ENCODE results near the gene KRI1. TPM values are rescaled to one million over a fixed set of nuclear protein-coding genes. Genes with fewer than 3 reads are reported as not detected.

Gene KRI1
- total and polyA plus RNA-seq, 2 donors (not counting 1 experiment from before 2014, with no cell fraction given) = 8.6 to 9.4 TPM

DNA sequence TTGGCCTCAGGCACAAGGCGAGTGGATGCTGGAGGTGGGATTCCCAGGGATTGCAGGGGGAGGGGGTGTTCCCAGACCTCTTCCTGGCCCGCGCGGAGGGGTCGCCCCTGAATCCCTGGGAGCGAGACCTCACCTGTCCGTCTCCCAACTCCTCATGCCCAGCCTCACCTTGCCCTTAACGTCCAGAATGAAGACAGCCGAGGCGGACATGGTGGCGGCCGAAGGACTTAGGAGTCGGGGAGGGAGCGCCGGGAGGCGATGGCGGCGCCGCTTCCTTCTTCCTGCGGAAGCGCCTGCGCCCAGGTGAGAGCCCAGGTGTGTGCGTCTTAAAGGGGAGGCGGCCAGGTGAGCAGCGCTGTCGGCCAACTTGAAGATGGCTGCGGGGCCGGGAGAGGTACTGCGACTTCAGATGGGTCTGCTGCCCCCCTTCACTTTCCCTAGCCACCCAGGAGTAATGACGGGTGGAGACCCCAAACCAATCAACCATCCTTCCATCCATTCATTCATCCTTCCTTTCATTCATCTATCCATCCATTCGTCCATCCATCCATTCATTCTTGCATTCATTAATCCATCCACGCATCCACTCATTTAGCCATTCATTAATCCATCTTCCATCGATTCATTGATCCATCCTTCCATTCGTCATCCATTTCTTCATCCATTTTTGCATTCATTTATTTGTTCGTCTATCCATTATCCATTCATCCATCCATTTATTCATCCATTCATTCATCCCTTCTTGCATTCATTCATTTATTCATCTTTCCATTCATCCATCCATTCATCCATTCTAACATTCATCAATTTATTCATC lies 21.4 kb upstream of the KRI1 start, which contains the start of gene AP1M2:
Gene AP1M2, minus strand, starts transcription at position 291 of the 817 bp plus-strand sequence. Its CDS starts 81 bp downstream, at position 210.
- Histone ChIP-seq H3K79me2 (ENCODE audit: control insufficient read depth, insufficient read depth, low read length) (no peaks in the 10 kb centered on the region), H3K27ac (ENCODE audit: insufficient read depth, low read length) (no peak within 1 kb of the TSS), H2AFZ (ENCODE audit: low read length) (no peak within 1 kb of the TSS), H3K9ac (ENCODE audit: insufficient read depth, low read length) (no peak within 1 kb of the TSS), H3K36me3 (ENCODE audit: control insufficient read depth, insufficient read depth, low read length) (no peaks in the 10 kb centered on the region), H3K27me3 (ENCODE audit: control insufficient read depth, insufficient read depth, low read length) (peaks cover 15% of the 10 kb centered on the region), H3K4me2 (ENCODE audit: extremely low read depth, insufficient read depth, low read length) (no peak within 1 kb of the TSS), H4K20me1 (ENCODE audit: control insufficient read depth, extremely low read depth, insufficient read depth, low read length) (no peaks in the 10 kb centered on the region), H3K4me1 (ENCODE audit: control insufficient read depth, extremely low read depth, insufficient read depth, low read length) (no peaks in the 10 kb centered on the region), H3K9me3 (ENCODE audit: control insufficient read depth, insufficient read depth, low read depth, low read length) (no peaks in the 10 kb centered on the region), H3K4me3 (replicated peaks in 1 of 4; ENCODE audit: control extremely low read depth in 1 of 4, insufficient read depth in 1 of 4, low read depth in 3 of 4, low read length in 4 of 4) (no peak within 1 kb of the TSS)
- no peak for DNase-seq (ENCODE audit: low read depth in 2 of 2)
- TF ChIP-seq EZH2 (IDR thresholded peaks at IDR 0.05; ENCODE audit: low read length, missing control alignments) (peak; percentile 64), CTCF (conservative IDR thresholded peaks at IDR 0.05 in 1 of 2, IDR thresholded peaks at IDR 0.05 in 1 of 2; ENCODE audit: low read depth in 1 of 2, low read length in 2 of 2) (no peak)

GRCh38 chr19:10586396-10586795 lies 20.6 kb upstream of the KRI1 start:
- H3K79me2 ChIP-seq (ENCODE audit: control insufficient read depth, insufficient read depth, low read length) = no peaks in the 10 kb centered on the region
- H3K9me3 ChIP-seq (ENCODE audit: control insufficient read depth, insufficient read depth, low read depth, low read length) = no peaks in the 10 kb centered on the region
- no peak overlapping the region for H3K27ac ChIP-seq (ENCODE audit: insufficient read depth, low read length)
- TF ChIP-seq EZH2 (IDR thresholded peaks at IDR 0.05; ENCODE audit: low read length, missing control alignments) = no peak
- TF ChIP-seq CTCF (conservative IDR thresholded peaks at IDR 0.05 in 1 of 2, IDR thresholded peaks at IDR 0.05 in 1 of 2; ENCODE audit: low read depth in 1 of 2, low read length in 2 of 2) = no peak
- no peak overlapping the region for H3K4me3 ChIP-seq (replicated peaks in 1 of 4; ENCODE audit: control extremely low read depth in 1 of 4, insufficient read depth in 1 of 4, low read depth in 3 of 4, low read length in 4 of 4)
- no peak for DNase-seq (ENCODE audit: low read depth in 2 of 2)
- H4K20me1 ChIP-seq (ENCODE audit: control insufficient read depth, extremely low read depth, insufficient read depth, low read length) = no peaks in the 10 kb centered on the region
- H3K4me1 ChIP-seq (ENCODE audit: control insufficient read depth, extremely low read depth, insufficient read depth, low read length) = no peaks in the 10 kb centered on the region
- no peaks in the 10 kb centered on the region for H3K36me3 ChIP-seq (ENCODE audit: control insufficient read depth, insufficient read depth, low read length)
- no peak overlapping the region for H3K4me2 ChIP-seq (ENCODE audit: extremely low read depth, insufficient read depth, low read length)
- H2AFZ ChIP-seq (ENCODE audit: low read length) = no peak overlapping the region
- peaks cover 15% of the 10 kb centered on the region for H3K27me3 ChIP-seq (ENCODE audit: control insufficient read depth, insufficient read depth, low read length)
- H3K9ac ChIP-seq (ENCODE audit: insufficient read depth, low read length) = no peak overlapping the region

DNA sequence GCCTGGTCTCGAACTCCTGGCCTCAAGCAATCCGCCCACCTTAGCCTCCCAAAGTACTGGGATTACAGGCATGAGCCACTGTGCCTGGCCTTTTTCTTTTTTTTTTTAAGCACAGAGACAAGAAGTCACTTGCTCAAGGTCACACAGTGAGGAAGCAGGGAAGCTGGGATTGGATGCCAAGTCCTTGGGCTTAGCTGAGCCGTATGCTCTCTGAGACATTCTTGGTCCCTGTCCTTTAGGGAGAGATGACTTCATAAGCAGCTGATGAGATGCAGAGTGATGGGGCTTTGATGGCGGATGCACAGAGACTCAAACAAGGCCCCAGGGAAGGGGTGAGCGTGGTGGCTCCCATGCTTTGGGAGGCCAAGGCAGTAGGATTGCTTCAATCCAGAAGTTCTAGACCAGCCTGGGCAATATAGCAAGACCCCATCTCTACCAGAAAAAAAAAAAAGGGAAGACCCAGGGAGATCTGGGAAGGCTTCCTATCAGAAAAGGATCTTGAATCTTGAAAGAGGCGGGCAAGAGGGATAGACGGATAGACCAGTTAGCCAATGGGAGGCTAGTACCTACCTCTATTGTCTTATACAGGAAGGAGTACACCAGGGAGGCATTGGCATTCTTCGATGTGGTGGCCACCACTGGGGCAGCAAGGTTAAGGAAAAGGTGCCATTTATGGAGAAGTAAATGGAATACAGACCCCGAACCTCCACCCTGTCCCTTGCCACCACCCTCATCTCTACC lies 17.4 kb upstream of the KRI1 start:
- H4K20me1 ChIP-seq (ENCODE audit: control insufficient read depth, extremely low read depth, insufficient read depth, low read length) = no peaks in the 10 kb centered on the region
- no peaks in the 10 kb centered on the region for H3K79me2 ChIP-seq (ENCODE audit: control insufficient read depth, insufficient read depth, low read length)
- H3K9me3 ChIP-seq (ENCODE audit: control insufficient read depth, insufficient read depth, low read depth, low read length) = no peaks in the 10 kb centered on the region
- peaks cover 3% of the 10 kb centered on the region for H3K4me1 ChIP-seq (ENCODE audit: control insufficient read depth, extremely low read depth, insufficient read depth, low read length)
- H3K9ac ChIP-seq (ENCODE audit: insufficient read depth, low read length) = no peak overlapping the region
- no peak overlapping the region for H2AFZ ChIP-seq (ENCODE audit: low read length)
- TF ChIP-seq EZH2 (IDR thresholded peaks at IDR 0.05; ENCODE audit: low read length, missing control alignments) = no peak
- TF ChIP-seq CTCF (conservative IDR thresholded peaks at IDR 0.05 in 1 of 2, IDR thresholded peaks at IDR 0.05 in 1 of 2; ENCODE audit: low read depth in 1 of 2, low read length in 2 of 2) = no peak
- H3K4me3 ChIP-seq (replicated peaks in 1 of 4; ENCODE audit: control extremely low read depth in 1 of 4, insufficient read depth in 1 of 4, low read depth in 3 of 4, low read length in 4 of 4) = no peak overlapping the region
- H3K27me3 ChIP-seq (ENCODE audit: control insufficient read depth, insufficient read depth, low read length) = peaks cover 15% of the 10 kb centered on the region
- no peak overlapping the region for H3K27ac ChIP-seq (ENCODE audit: insufficient read depth, low read length)
- no peak for DNase-seq (ENCODE audit: low read depth in 2 of 2)
- H3K4me2 ChIP-seq (ENCODE audit: extremely low read depth, insufficient read depth, low read length) = no peak overlapping the region
- no peaks in the 10 kb centered on the region for H3K36me3 ChIP-seq (ENCODE audit: control insufficient read depth, insufficient read depth, low read length)
